H1 (cell line): Measurements from ENCODE around the gene KLRF1. TPM values are rescaled to one million over a fixed set of nuclear protein-coding genes. Genes with fewer than 3 reads are reported as not detected.

Experiments
- CTCF ChIA-PET: fragments of 300-600 bp; sonication (Branson Sonifier 250); formaldehyde crosslinking; loops from one replicate; lab custom pipeline; 2021; ENCODE audit not compliant: partially characterized antibody; lab: Charles Lee
- POLR2A ChIA-PET: fragments of 300-600 bp; sonication (Branson Sonifier 250); formaldehyde crosslinking; loops from one replicate; lab custom pipeline; 2021; ENCODE audit warnings: inconsistent platforms; ENCODE audit not compliant: partially characterized antibody; lab: Charles Lee
- DNase-seq, 2 experiments: peaks; one replicate each; pipeline versions ENCODE4 v3.0.0 to v3.0.0-alpha.2; 2010 to 2022; ENCODE audit warnings: low spot score in 2 of 2, low read depth in 1 of 2, mixed read lengths in 1 of 2
- FAIRE-seq: peaks from 2 replicates; lab custom pipeline; 2011; peaks lifted over from hg19 to GRCh38; lab: Jason Lieb, UNC
- H2AFZ ChIP-seq: 2 replicates; pipeline ENCODE4 v1.8.1; 2012; ENCODE audit warnings: low read length, inconsistent platforms
- H2AK5ac ChIP-seq: 2 replicates; pipeline ENCODE4 v1.6.1; 2013; ENCODE audit warnings: low read depth, low read length
- H2BK120ac ChIP-seq: replicated peaks from 2 replicates; pipeline ENCODE3; 2013; ENCODE audit warnings: low read depth, low read length, inconsistent platforms
- H2BK12ac ChIP-seq: 2 replicates; pipeline ENCODE4 v1.6.1; 2013; ENCODE audit warnings: low read depth, low read length
- H2BK15ac ChIP-seq: 2 replicates; pipeline ENCODE4 v1.6.1; 2013; ENCODE audit warnings: low read length
- H2BK20ac ChIP-seq: 2 replicates; pipeline ENCODE4 v1.6.1; 2013; ENCODE audit warnings: low read length
- H2BK5ac ChIP-seq: 2 replicates; pipeline ENCODE4 v1.6.1; 2013; ENCODE audit warnings: low read depth, low read length
- H3K14ac ChIP-seq: 2 replicates; pipeline ENCODE4 v1.6.1; 2013; ENCODE audit warnings: inconsistent platforms; ENCODE audit not compliant: insufficient read length
- H3K18ac ChIP-seq: 2 replicates; pipeline ENCODE4 v1.6.1; 2013; ENCODE audit warnings: low read length; ENCODE audit errors: extremely low read depth
- H3K23ac ChIP-seq: 2 replicates; pipeline ENCODE4 v1.6.1; 2013; ENCODE audit warnings: inconsistent platforms; ENCODE audit not compliant: insufficient read length
- H3K23me2 ChIP-seq: 2 replicates; pipeline ENCODE4 v1.6.1; 2013; ENCODE audit warnings: low read depth, low read length
- H3K27ac ChIP-seq: 2 replicates; pipeline ENCODE4 v1.6.1; 2011; ENCODE audit warnings: low read depth, low read length, inconsistent platforms
- H3K27me3 ChIP-seq, 4 experiments: replicated peaks in 1 of 4; 1 replicate in 1 of 4; 2 replicates in 3 of 4; pipeline versions ENCODE4 v1.6.1 to v1.8.1; 2011 to 2013; ENCODE audit warnings: low read length in 3 of 4, mild to moderate bottlenecking in 3 of 4, inconsistent platforms in 2 of 4, mixed read lengths in 2 of 4, moderate library complexity in 1 of 4; ENCODE audit not compliant: control insufficient read depth in 3 of 4, insufficient read depth in 3 of 4; ENCODE audit errors: extremely low read depth in 1 of 4
- H3K36me3 ChIP-seq, 4 experiments: 2 replicates each; pipeline versions ENCODE4 v1.6.1 to v1.8.1; 2011 to 2013; ENCODE audit warnings: mild to moderate bottlenecking in 4 of 4, low read length in 3 of 4, moderate library complexity in 2 of 4, control low read depth in 1 of 4, inconsistent platforms in 1 of 4; ENCODE audit not compliant: insufficient read depth in 4 of 4, control insufficient read depth in 2 of 4
- H3K4ac ChIP-seq: replicated peaks from 2 replicates; pipeline ENCODE3; 2013; ENCODE audit warnings: low read length, low read depth, mixed read lengths, inconsistent platforms; ENCODE audit not compliant: insufficient read length
- H3K4me1 ChIP-seq, 4 experiments: replicated peaks in 1 of 4; 1 replicate in 1 of 4; 2 replicates in 3 of 4; pipeline versions ENCODE4 v1.6.1 to v1.8.1; 2011 to 2013; ENCODE audit warnings: low read length in 3 of 4, inconsistent platforms in 2 of 4, mixed read lengths in 1 of 4; ENCODE audit not compliant: insufficient read depth in 4 of 4, control insufficient read depth in 3 of 4
- H3K4me2 ChIP-seq, 2 experiments: 2 replicates each; pipeline versions ENCODE4 v1.6.1 to v1.8.1; 2011 to 2013; ENCODE audit warnings: low read depth in 2 of 2, low read length in 2 of 2, control low read depth in 1 of 2, inconsistent platforms in 1 of 2, mild to moderate bottlenecking in 1 of 2; ENCODE audit not compliant: insufficient read depth in 1 of 2
- H3K4me3 ChIP-seq, 4 experiments: fragments of 200-600, 300-600 bp in 1 of 4; sonication (generic), shearing (Covaris generic), sonication (Bioruptor Twin) in 1 of 4; 2 replicates each; pipeline versions ENCODE4 v1.5.1 to v1.8.1; 2011 to 2016; ENCODE audit warnings: low read length in 4 of 4, low read depth in 3 of 4, control low read depth in 2 of 4, inconsistent platforms in 2 of 4, mild to moderate bottlenecking in 2 of 4, mixed read lengths in 1 of 4, moderate library complexity in 1 of 4; ENCODE audit not compliant: insufficient read depth in 2 of 4; ENCODE audit errors: extremely low read depth in 1 of 4
- H3K56ac ChIP-seq: replicated peaks from 2 replicates; pipeline ENCODE3; 2013; ENCODE audit warnings: low read depth, mild to moderate bottlenecking, mixed read lengths, low read length, inconsistent platforms; ENCODE audit not compliant: insufficient read length
- H3K79me1 ChIP-seq: 2 replicates; pipeline ENCODE4 v1.6.1; 2013; ENCODE audit warnings: low read depth, low read length, control low read depth
- H3K79me2 ChIP-seq, 2 experiments: 2 replicates each; pipeline versions ENCODE4 v1.6.1 to v1.8.1; 2012 to 2013; ENCODE audit warnings: low read length in 2 of 2, mild to moderate bottlenecking in 2 of 2, inconsistent platforms in 1 of 2; ENCODE audit not compliant: insufficient read depth in 2 of 2, control insufficient read depth in 1 of 2
- H3K9ac ChIP-seq, 4 experiments: replicated peaks in 1 of 4; 1 replicate in 1 of 4; 2 replicates in 3 of 4; pipeline versions ENCODE4 v1.6.1 to v1.8.1; 2011 to 2013; ENCODE audit warnings: low read depth in 3 of 4, low read length in 3 of 4, control low read depth in 2 of 4, mild to moderate bottlenecking in 2 of 4, moderate library complexity in 2 of 4, inconsistent platforms in 1 of 4; ENCODE audit errors: extremely low read depth in 1 of 4
- H3K9me3 ChIP-seq, 2 experiments: 2 replicates each; pipeline versions ENCODE4 v1.6.1 to v1.8.1; 2012 to 2013; ENCODE audit warnings: mild to moderate bottlenecking in 2 of 2, moderate library complexity in 2 of 2, control low read depth in 1 of 2, inconsistent platforms in 1 of 2, low read depth in 1 of 2, low read length in 1 of 2, mixed read lengths in 1 of 2; ENCODE audit not compliant: insufficient read depth in 2 of 2
- H4K20me1 ChIP-seq, 2 experiments: replicated peaks in 1 of 2; 2 replicates each; pipeline versions ENCODE3 to v1.8.1; 2011 to 2013; ENCODE audit warnings: inconsistent platforms in 2 of 2, low read length in 2 of 2, mild to moderate bottlenecking in 1 of 2; ENCODE audit not compliant: insufficient read depth in 2 of 2, control insufficient read depth in 1 of 2
- H4K5ac ChIP-seq: 2 replicates; pipeline ENCODE4 v1.6.1; 2013; ENCODE audit warnings: low read length, low read depth, mixed read lengths, inconsistent platforms; ENCODE audit not compliant: insufficient read length
- H4K8ac ChIP-seq: 2 replicates; pipeline ENCODE4 v1.8.0; 2013; ENCODE audit warnings: mild to moderate bottlenecking, moderate library complexity, low read length, inconsistent platforms; ENCODE audit not compliant: insufficient read depth; ENCODE audit errors: extremely low read depth
- H4K91ac ChIP-seq: replicated peaks from 2 replicates; pipeline ENCODE3; 2013; ENCODE audit warnings: low read length, mixed read lengths, inconsistent platforms; ENCODE audit not compliant: insufficient read length
- ATF2 ChIP-seq: IDR thresholded peaks from 2 replicates; pipeline ENCODE4 v1.6.1; 2012; ENCODE audit warnings: low read length, inconsistent platforms
- CREB1 ChIP-seq: IDR thresholded peaks from 2 replicates; pipeline ENCODE4 v1.6.1; 2012; ENCODE audit warnings: inconsistent platforms
- CTCF ChIP-seq, 3 experiments: IDR thresholded peaks; 1 replicate in 2 of 3; 2 replicates in 1 of 3; pipeline versions ENCODE4 v1.5.1 to v1.6.1; 2011; ENCODE audit warnings: low read length in 3 of 3, mild to moderate bottlenecking in 3 of 3, inconsistent platforms in 2 of 3, low read depth in 1 of 3, moderate library complexity in 1 of 3; ENCODE audit not compliant: insufficient read depth in 1 of 3; ENCODE audit errors: control extremely low read depth in 1 of 3
- GTF2F1 ChIP-seq: IDR thresholded peaks from 2 replicates; pipeline ENCODE4 v1.6.1; 2012; ENCODE audit warnings: low read depth, low read length, improper control_type of control experiment, borderline replicate concordance
- POLR2AphosphoS5 ChIP-seq: IDR thresholded peaks from 2 replicates; pipeline ENCODE4 v1.6.1; 2011; ENCODE audit warnings: low read depth, low read length
- TEAD4 ChIP-seq: IDR thresholded peaks from 2 replicates; pipeline ENCODE4 v1.6.1; 2012; ENCODE audit warnings: low read depth, low read length, inconsistent platforms, mixed read lengths
- USF2 ChIP-seq: IDR thresholded peaks from 2 replicates; pipeline ENCODE4 v1.6.1; 2011; ENCODE audit warnings: low read length, improper control_type of control experiment
- WGBS, 2 experiments: shearing (Covaris generic) in 1 of 2; methylation state at CpG; one replicate each; pipeline versions ENCODE4 v1.1.6 to v1.1.7; 2013 to 2015; ENCODE audit warnings: low lambda C conversion rate in 2 of 2, mixed read lengths in 2 of 2, inconsistent platforms in 1 of 2, low coverage in 1 of 2, missing lambda C conversion rate in 1 of 2; ENCODE audit not compliant: insufficient replicate concordance in 2 of 2, insufficient coverage in 1 of 2, insufficient read length in 1 of 2; ENCODE audit errors: extremely low coverage in 1 of 2, missing lambda C conversion rate in 1 of 2; 5-methylcytosine and 5-hydroxymethylcytosine counted together
- polyA plus RNA-seq, 7 experiments: library from polyadenylated mRNA; depleted of rRNA in 3 of 7; stranded (reverse) in 5 of 7; unstranded in 2 of 7; fragments of >200 nt in 5 of 7; fragments of 200-250 nt in 2 of 7; gene quantifications; 1 replicate in 5 of 7; 2 replicates in 1 of 7; 4 replicates in 1 of 7; pipeline versions ENCODE4 v1.2.1 to v1.2.3, GENCODE V29; 2011 to 2013; ENCODE audit warnings: missing spikeins in 2 of 7, mixed read lengths in 2 of 7
- total RNA-seq: library from RNA; stranded (reverse); fragmentation: NEBNext Ultra II Directional; extraction: Animal tissue kit (Norgen Biotek cat#: 25700); gene quantifications from 2 replicates; pipeline ENCODE4 v1.2.1, GENCODE V29; 2021

Gene KLRF1
- total and polyA plus RNA-seq, 2 of the 8 experiments (the other 6 are each of a cell fraction or from before 2014, with no cell fraction given): not detected

- Histone ChIP-seq H4K91ac (no peak overlapping the region), H2BK5ac (no peak overlapping the region), H3K36me3 (no peaks in the 10 kb centered on the region), H3K4ac (no peak overlapping the region), H2AK5ac (0 out of 2 replicates have a peak overlapping the region, but pooled peaks have one; percentile 10), H2BK12ac (no peak overlapping the region), H2BK120ac (no peak overlapping the region), H3K4me3 (no peak overlapping the region), H4K5ac (no peak overlapping the region), H3K79me1 (no peaks in the 10 kb centered on the region), H3K27ac (no peak overlapping the region), H3K4me1 (peaks cover 0 to 6% (median under 1%) of the 10 kb centered on the region in 4 experiments; a peak in 2 of 7 replicates), H3K27me3 (no peaks in the 10 kb centered on the region), H2BK20ac (no peak overlapping the region), H3K9me3 (no peaks in the 10 kb centered on the region), H3K18ac (no peak overlapping the region), H3K23me2 (no peaks in the 10 kb centered on the region), H4K20me1 (no peaks in the 10 kb centered on the region), H3K79me2 (no peaks in the 10 kb centered on the region), H2BK15ac (no peak overlapping the region), H3K23ac (no peak overlapping the region), H3K4me2 (no peak overlapping the region), H3K14ac (no peak overlapping the region), H4K8ac (no peak overlapping the region), H3K56ac (no peak overlapping the region), H2AFZ (no peak overlapping the region), H3K9ac (no peak overlapping the region)
- WGBS, 2 experiments: 76 to 100% methylated on average over 1 to 4 of the region's 4 CpGs
- FAIRE-seq: no peak
- ChIA-PET POLR2A (interaction anchor here (0.7 to 1.2 kb wide), 3 partner anchors 20 to 82 kb away, joined by 3 to 4 read pairs (median 3); no protein-coding TSS in a partner anchor), CTCF (interaction anchor here (0.7 to 1.4 kb wide), 3 partner anchors 8 to 131 kb away, joined by 3 to 4 read pairs (median 3); no protein-coding TSS in a partner anchor)
- no peak for DNase-seq
- TF ChIP-seq CREB1 (no peak), USF2 (no peak), GTF2F1 (no peak), CTCF (IDR thresholded peaks at IDR 0.05; ENCODE audit: control extremely low read depth in 1 of 3, insufficient read depth in 1 of 3, low read depth in 1 of 3, low read length in 3 of 3) (no peak), TEAD4 (no peak), ATF2 (no peak), POLR2AphosphoS5 (no peak)
Observed at GRCh38 chr12:9880532-9881078, 53.3 kb downstream of the KLRF1 start.
